Inferior parietal cortex (tissue), 1 donor: ENCODE measurements around the gene RFTN2.
"Not testable (repeated sequence)": the region's sequence is repeated elsewhere in the genome, so short reads cannot be mapped to it uniquely, and the experiment has no call there.

ENCODE experiments used
- DNase-seq: peaks from one replicate; pipeline ENCODE4 v3.0.0-alpha.2; 2016; ENCODE audit errors: extremely low spot score

Gene RFTN2

GRCh38 chr2:197674591-197674990 lies 796 bp downstream of the RFTN2 start:
- DNase-seq = peak; percentile 74

- peak; percentile 35 for DNase-seq
Observed at GRCh38 chr2:197674060-197674459, 1.3 kb downstream of the RFTN2 start.

- peak; percentile 36 for DNase-seq
Observed at GRCh38 chr2:197673606-197674005, 1.8 kb downstream of the RFTN2 start.

- DNase-seq = no peak
Observed at GRCh38 chr2:197673106-197673505, 2.3 kb downstream of the RFTN2 start.

GRCh38 chr2:197672371-197672893 lies 3.0 kb downstream of the RFTN2 start:
- DNase-seq = no peak

GRCh38 chr2:197669077-197669476 lies 6.3 kb downstream of the RFTN2 start:
- DNase-seq = no peak

- no peak for DNase-seq
Observed at GRCh38 chr2:197668296-197668695, 7.1 kb downstream of the RFTN2 start.

GRCh38 chr2:197666277-197666676 lies 9.1 kb downstream of the RFTN2 start:
- no peak for DNase-seq

- DNase-seq = no peak
Observed at GRCh38 chr2:197661626-197662025, 13.8 kb downstream of the RFTN2 start.

- DNase-seq = no peak
Observed at GRCh38 chr2:197657562-197657961, 17.8 kb downstream of the RFTN2 start.

- no peak for DNase-seq
Observed at GRCh38 chr2:197647961-197648690, 27.3 kb downstream of the RFTN2 start.

- DNase-seq = no peak
Observed at GRCh38 chr2:197641666-197642065, 33.7 kb downstream of the RFTN2 start.

GRCh38 chr2:197640571-197641122 lies 34.7 kb downstream of the RFTN2 start:
- DNase-seq = not testable (repeated sequence)

- no peak for DNase-seq
Observed at GRCh38 chr2:197633109-197633657, 42.2 kb downstream of the RFTN2 start.

- DNase-seq = peak; percentile 74
Observed at GRCh38 chr2:197628043-197628500, 47.3 kb downstream of the RFTN2 start.

- peak; percentile 13 for DNase-seq
Observed at GRCh38 chr2:197626965-197627625, 48.3 kb downstream of the RFTN2 start.

GRCh38 chr2:197620133-197620532 lies 55.3 kb downstream of the RFTN2 start:
- DNase-seq = no peak

GRCh38 chr2:197615016-197615652 lies 60.3 kb downstream of the RFTN2 start:
- DNase-seq = no peak

GRCh38 chr2:197614532-197614931 lies 60.9 kb downstream of the RFTN2 start:
- DNase-seq = no peak

GRCh38 chr2:197613509-197613987 lies 61.8 kb downstream of the RFTN2 start:
- DNase-seq = no peak

- DNase-seq = no peak
Observed at GRCh38 chr2:197606180-197606579, 69.2 kb downstream of the RFTN2 start.
